Jurkat, Clone E6-1 (cell line): ENCODE measurements around the gene RABGEF1.
A peak's percentile ranks its signal among the peaks of the same experiment; 100 is the strongest.
"Not testable (repeated sequence)": the region's sequence is repeated elsewhere in the genome, so short reads cannot be mapped to it uniquely, and the experiment has no call there.

Experiments
- DNase-seq: peaks from one replicate; pipeline ENCODE4 v3.0.0-alpha.2; 2011; ENCODE audit warnings: low read depth, low spot score
- H3K4me3 ChIP-seq: 2 replicates; pipeline ENCODE4 v1.5.1; 2011; ENCODE audit warnings: mild to moderate bottlenecking, low read length, control low read depth, moderate library complexity

Gene RABGEF1

GRCh38 chr7:66757939-66758338 lies 17.4 kb downstream of the RABGEF1 start:
- DNase-seq = no peak
- no peak overlapping the region for H3K4me3 ChIP-seq

- no peak for DNase-seq
- H3K4me3 ChIP-seq = no peak overlapping the region
Observed at GRCh38 chr7:66758950-66759628, 18.6 kb downstream of the RABGEF1 start.

DNA sequence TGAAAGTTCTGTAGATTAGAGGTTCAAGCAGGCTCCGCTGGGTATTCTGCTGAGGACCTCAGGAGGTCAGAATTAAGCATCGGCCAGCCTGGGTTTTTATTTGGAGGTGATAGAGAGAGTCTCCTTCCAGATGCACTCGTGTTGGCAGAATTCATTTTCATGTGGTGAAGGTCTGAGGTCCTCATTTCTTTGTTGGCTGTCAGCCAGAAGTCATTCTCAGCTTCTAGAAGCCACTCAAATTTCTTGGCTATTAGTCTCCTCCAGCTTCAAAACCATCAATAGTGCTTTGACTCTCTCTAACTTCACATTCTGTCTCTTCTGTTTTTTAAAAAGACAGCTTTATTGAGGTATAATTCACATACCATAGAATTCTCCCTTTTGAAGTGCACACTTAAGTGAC lies 22.6 kb downstream of the RABGEF1 start:
- H3K4me3 ChIP-seq, DNase-seq: not testable (repeated sequence)

DNA sequence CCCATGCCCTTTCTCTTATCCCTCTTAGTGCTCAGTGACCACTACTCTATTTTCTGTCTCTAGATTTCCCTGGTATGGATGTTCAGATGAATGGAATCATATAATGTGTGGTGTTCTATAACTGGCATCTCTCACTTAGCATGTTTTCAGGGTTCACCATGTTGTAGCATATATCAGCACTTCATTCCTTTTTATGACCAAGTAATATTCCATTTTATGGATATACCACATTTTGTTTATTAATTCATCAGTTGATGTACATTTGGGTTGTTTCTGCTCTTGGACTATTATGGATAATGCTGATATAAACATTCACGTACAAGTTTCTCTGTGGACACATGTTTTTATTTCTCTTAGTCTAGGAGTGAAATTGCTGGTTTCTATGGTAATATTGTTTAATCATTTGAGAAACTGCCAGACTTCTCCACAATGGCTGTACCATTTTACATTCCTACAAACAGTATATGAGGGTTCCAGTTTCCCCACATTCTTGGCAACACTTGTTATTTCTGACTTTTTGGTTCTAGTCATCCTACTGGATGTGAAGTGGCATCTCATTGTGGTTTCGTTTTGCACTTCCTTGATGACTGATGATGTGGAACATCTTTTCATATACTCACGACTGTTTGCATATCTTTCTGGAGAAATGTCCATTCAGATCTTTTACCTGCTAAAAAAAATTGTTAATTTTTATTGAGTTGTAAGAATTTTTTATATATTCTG lies 23.3 kb downstream of the RABGEF1 start:
- not testable (repeated sequence) for DNase-seq, H3K4me3 ChIP-seq

- not testable (repeated sequence) for DNase-seq, H3K4me3 ChIP-seq
Observed at GRCh38 chr7:66764905-66765304, 24.4 kb downstream of the RABGEF1 start.

DNA sequence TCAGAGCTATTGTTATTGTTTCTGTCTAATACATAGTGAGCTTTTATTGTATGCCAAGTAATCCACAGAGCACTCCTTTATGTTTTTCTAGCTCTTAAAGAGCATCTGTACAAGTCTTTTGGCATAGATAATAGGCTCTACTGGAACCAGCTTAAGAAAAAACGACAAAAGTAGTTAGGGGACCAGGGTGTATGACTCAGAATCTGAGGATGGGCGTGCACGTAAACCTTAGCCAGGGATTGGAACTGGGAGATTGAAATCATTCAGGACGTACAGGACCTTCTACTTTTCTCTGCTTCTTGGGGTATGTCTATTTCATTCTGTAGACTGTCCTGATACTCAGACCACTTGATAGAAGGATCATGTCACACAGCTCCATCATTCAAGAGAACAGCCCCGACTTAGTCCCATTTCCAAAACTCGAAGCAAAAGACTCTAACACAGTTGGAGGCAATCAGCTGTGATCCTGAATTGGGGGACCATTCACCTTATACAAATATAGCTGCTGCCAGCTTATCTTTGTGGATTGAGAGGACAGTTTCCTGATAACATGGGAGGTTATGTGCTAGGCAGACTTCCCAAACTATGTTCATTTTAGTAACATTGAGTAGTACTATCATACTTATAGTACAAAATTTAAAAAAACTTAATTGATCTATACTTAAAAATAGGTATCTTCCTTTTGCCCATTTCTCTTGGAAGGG lies 24.9 kb downstream of the RABGEF1 start:
- H3K4me3 ChIP-seq, DNase-seq: not testable (repeated sequence)

GRCh38 chr7:66766041-66766440 lies 25.5 kb downstream of the RABGEF1 start:
- no peak for DNase-seq
- H3K4me3 ChIP-seq = no peak overlapping the region

DNA sequence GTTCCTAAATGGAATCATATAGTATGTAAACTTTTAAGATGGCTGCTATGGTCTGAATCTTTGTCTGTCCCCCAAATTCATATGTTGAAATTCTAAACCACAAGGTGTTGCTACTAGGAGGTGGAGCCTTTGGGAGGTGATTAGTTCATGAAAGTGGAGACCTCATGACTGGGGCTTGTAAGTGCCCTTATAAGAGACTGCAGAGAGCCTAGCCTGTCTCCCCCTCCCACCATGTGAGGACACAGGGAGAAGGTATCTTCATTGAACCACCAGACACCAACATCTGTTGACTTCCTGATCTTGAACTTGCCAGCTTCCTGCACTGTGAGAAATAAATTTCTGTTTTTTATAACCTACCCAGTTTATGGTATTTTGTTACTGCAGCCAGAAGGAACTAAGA lies 27.0 kb downstream of the RABGEF1 start:
- H3K4me3 ChIP-seq, DNase-seq: not testable (repeated sequence)

DNA sequence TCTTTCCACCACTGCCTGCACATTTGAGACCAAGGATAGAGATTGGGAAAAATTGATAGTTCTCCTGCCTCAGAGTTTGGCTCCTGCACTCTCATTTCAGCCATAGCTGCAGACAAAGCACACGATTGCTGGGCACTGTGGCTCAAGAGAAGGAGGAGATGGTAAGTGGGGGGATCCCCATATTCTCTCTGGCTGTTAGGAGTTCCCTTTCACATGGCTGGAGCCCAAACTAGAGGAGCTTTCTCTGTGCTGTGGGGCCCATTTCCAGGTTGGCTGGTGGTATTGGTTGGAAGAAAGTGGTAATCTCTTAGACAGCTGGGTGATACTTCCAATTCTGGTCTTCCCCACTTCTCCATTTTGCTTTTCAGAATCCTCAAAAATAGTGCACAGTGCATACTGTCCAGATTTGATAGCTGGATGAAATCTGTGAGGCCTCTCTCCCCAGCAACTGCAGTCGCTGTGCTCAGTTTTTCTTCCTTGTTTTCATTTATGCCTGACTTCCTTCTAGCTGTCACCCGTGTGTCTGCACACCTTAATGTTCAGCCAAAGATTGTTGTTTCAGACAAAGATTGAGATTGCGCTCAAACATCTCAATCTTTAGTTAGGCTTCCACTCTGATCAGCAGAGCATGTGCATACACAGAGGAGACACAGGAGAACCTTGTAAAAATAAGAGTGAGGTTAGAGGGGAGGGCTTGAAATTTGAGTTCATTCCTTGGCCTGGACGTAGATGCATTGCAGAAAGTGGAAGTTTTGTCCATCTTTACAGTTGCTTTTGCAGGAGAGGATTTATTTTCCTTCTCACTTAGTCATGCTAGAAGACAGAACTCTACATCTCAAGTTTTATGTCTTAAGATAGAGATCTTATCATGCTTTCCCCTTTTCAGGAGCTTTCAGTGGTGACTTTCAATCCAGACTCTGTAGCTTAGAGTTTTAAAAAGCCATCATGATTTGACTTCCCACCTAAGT lies 28.6 kb downstream of the RABGEF1 start:
- H3K4me3 ChIP-seq = no peak overlapping the region
- DNase-seq = no peak

DNA sequence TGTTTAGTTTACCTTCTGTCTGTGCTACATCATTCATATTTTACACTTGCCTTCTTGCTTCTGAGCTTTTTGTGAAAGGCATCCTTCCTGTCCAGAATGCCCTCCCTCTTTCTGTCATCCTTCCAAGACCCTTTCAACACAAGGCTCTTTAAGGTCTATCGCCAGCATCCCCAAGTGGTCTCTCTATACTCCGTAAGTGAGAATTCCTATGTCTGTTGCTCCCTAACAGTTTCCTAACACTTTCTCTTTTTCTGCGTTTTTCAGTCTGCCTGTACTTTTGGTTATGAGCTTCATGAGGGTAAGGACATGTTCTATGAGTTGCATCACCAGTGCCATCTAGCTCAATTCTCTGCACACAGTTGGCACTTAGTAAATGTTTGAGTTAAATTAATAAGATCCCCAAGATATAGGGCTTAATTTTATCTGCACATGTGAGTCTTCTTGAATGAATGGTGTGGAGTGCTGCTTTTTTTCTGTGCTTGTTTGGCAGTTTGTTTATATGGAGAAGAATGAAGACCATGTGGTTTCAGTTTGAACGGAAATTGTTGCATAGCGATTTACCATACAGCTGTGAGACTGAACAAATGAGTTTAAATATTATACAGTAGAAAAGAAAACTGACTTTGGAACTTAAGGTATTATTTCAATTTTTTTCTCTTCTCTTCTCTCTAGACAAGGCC lies 29.4 kb downstream of the RABGEF1 start:
- no peak overlapping the region for H3K4me3 ChIP-seq
- no peak for DNase-seq

DNA sequence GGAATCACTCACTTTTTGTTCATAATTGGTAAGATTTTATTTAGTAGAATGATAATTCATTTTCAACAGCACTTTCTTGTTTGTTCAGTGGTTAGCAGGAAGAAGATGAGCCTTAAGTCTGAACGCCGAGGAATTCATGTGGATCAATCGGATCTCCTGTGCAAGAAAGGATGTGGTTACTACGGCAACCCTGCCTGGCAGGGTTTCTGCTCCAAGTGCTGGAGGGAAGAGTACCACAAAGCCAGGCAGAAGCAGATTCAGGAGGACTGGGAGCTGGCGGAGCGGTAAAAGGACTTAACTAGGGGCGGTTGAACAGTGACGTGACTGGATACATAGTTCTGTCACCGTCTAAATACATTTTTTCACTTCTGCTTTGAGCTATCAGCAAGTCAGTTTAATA lies 31.3 kb downstream of the RABGEF1 start:
- no peak for DNase-seq
- H3K4me3 ChIP-seq = no peak overlapping the region

- H3K4me3 ChIP-seq, DNase-seq: not testable (repeated sequence)
Observed at GRCh38 chr7:66773744-66774143, 33.2 kb downstream of the RABGEF1 start.

- H3K4me3 ChIP-seq, DNase-seq: not testable (repeated sequence)
Observed at GRCh38 chr7:66776383-66776782, 35.9 kb downstream of the RABGEF1 start.

- H3K4me3 ChIP-seq = no peak overlapping the region
- DNase-seq = no peak
Observed at GRCh38 chr7:66776800-66777442, 36.4 kb downstream of the RABGEF1 start.

DNA sequence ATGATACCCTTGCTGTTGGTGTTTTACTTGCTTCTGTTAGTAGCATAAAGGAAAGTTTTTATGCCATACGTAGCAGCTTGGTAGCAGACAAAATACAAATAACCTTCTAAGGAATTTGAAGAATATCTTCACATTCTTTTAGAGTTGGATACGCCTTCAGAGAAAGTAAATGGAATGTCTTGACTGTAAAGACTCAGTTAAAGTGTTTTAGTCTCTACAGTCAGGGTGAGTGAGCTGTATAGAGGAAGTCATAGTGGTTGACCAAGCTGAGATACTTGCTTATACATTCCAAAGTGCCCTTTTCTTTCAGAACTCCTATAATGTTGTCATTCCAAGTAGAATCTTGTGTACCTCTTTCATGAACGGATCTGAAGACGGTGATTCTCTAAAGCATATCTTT lies 37.7 kb downstream of the RABGEF1 start:
- DNase-seq = no peak
- H3K4me3 ChIP-seq = no peak overlapping the region

DNA sequence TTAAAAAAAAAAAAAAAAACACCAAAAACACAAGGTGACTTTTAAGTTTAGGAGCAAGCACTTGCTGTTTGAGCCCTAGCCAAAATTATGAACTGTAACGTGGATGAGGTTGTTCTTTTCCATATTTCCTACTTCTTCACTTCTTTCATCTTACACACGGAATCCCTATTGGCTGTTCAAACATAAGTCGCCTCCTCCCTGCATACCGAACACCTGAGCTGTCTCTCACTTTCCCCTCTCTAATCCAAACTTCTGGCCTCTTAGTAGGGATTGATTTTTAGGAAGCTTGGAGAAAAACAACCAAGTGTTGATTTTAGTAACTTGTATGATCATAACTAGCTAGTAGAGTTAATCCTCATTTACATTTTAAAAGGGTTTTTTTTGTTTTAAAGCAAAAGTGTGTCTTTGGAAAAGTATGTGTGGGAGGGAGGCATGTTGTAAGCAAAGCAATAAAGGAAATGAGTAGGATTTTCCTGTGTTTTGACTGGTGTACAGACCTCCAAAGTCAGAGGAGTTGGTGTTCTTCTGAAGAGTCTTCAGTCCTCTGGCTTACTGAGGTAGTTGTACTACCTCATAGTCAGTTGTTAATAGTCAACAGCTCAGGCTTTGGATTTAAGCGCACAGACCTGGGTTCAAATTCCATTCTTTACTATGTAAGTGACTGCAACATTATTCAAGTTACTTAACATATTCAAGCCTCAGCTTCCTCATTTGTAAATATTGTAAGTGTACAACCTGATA lies 39.3 kb downstream of the RABGEF1 start:
- no peak overlapping the region for H3K4me3 ChIP-seq

GRCh38 chr7:66781408-66782090 lies 41.0 kb downstream of the RABGEF1 start:
- no peak overlapping the region for H3K4me3 ChIP-seq
- DNase-seq = peak; percentile 71

More for the DNA sequence above, 39.3 kb downstream of the RABGEF1 start:
- DNase-seq = no peak
